CD14-positive monocyte (primary cell): ENCODE results near the gene SPACDR. TPM values are rescaled to one million over a fixed set of nuclear protein-coding genes. Genes with fewer than 3 reads are reported as not detected.

ENCODE experiments used
- DNase-seq, 3 donors: peaks; one replicate each; pipeline ENCODE4 v3.0.0-alpha.2; 2011 to 2022
- H2AFZ ChIP-seq: 2 replicates; pipeline ENCODE4 v1.6.0; 2012; ENCODE audit warnings: mild to moderate bottlenecking, low read depth, low read length, inconsistent platforms; ENCODE audit not compliant: insufficient read depth, poor library complexity, severe bottlenecking
- H3K27ac ChIP-seq, 2 donors: 1 replicate in 1 of 2; 2 replicates in 1 of 2; pipeline ENCODE4 v1.5.1; 2012 to 2013; ENCODE audit warnings: low read length in 2 of 2, control low read depth in 1 of 2, inconsistent platforms in 1 of 2, low read depth in 1 of 2, mild to moderate bottlenecking in 1 of 2
- H3K27me3 ChIP-seq, 2 donors: one replicate each; pipeline versions ENCODE4 v1.6.0 to v1.6.1; 2011 to 2013; ENCODE audit warnings: low read length in 2 of 2; ENCODE audit not compliant: control insufficient read depth in 2 of 2, insufficient read depth in 2 of 2
- H3K36me3 ChIP-seq, 2 donors: replicated peaks in 1 of 2; 1 replicate in 1 of 2; 2 replicates in 1 of 2; pipeline versions ENCODE4 v1.5.1 to v1.6.1; 2012 to 2013; ENCODE audit warnings: low read length in 2 of 2, control low read depth in 1 of 2, inconsistent platforms in 1 of 2, mild to moderate bottlenecking in 1 of 2; ENCODE audit not compliant: insufficient read depth in 2 of 2, control insufficient read depth in 1 of 2
- H3K4me1 ChIP-seq, 2 donors: 1 replicate in 1 of 2; 2 replicates in 1 of 2; pipeline versions ENCODE4 v1.5.1 to v1.6.1; 2012 to 2013; ENCODE audit warnings: low read length in 2 of 2, control low read depth in 1 of 2, inconsistent platforms in 1 of 2, mild to moderate bottlenecking in 1 of 2, moderate library complexity in 1 of 2; ENCODE audit not compliant: insufficient read depth in 2 of 2, control insufficient read depth in 1 of 2
- H3K4me2 ChIP-seq: replicated peaks from 2 replicates; pipeline ENCODE3; 2012; ENCODE audit warnings: low read length, moderate library complexity, mild to moderate bottlenecking; ENCODE audit not compliant: poor library complexity, severe bottlenecking; ENCODE audit errors: extremely low read depth
- H3K4me3 ChIP-seq, 3 experiments: fragments of 200-600 bp in 1 of 3; sonication (generic) in 1 of 3; replicated peaks in 1 of 3; 1 replicate in 2 of 3; 2 replicates in 1 of 3; pipeline ENCODE4 v1.5.1; 2011 to 2013; ENCODE audit warnings: low read length in 3 of 3, mild to moderate bottlenecking in 3 of 3, control low read depth in 2 of 3, low read depth in 2 of 3, inconsistent platforms in 1 of 3, moderate library complexity in 1 of 3
- H3K79me2 ChIP-seq: 2 replicates; pipeline ENCODE4 v1.6.0; 2012; ENCODE audit warnings: mild to moderate bottlenecking, control low read depth, inconsistent platforms, low read length, moderate library complexity; ENCODE audit not compliant: insufficient read depth
- H3K9ac ChIP-seq: 2 replicates; pipeline ENCODE4 v1.6.0; 2017; ENCODE audit warnings: low read length, mild to moderate bottlenecking; ENCODE audit not compliant: insufficient read depth, poor library complexity, severe bottlenecking
- H3K9me3 ChIP-seq, 2 donors: replicated peaks in 1 of 2; 1 replicate in 1 of 2; 2 replicates in 1 of 2; pipeline versions ENCODE4 v1.5.1 to v1.6.1; 2012 to 2013; ENCODE audit warnings: low read length in 2 of 2, control low read depth in 1 of 2; ENCODE audit not compliant: control insufficient read depth in 1 of 2, insufficient read depth in 1 of 2
- H4K20me1 ChIP-seq: 2 replicates; pipeline ENCODE4 v1.6.0; 2012; ENCODE audit warnings: mild to moderate bottlenecking, low read length, control low read depth, moderate library complexity; ENCODE audit not compliant: insufficient read depth
- H3K27ac Mint-ChIP-seq, 7 donors: one replicate each; pipeline ENCODE4 v1.8.0; 2020; ENCODE audit warnings: mild to moderate bottlenecking in 7 of 7, mixed read lengths in 7 of 7, moderate library complexity in 6 of 7, inconsistent platforms in 2 of 7
- H3K27me3 Mint-ChIP-seq, 3 donors: one replicate each; pipeline ENCODE4 v1.8.0; 2021 to 2022; ENCODE audit warnings: low read depth in 3 of 3, mild to moderate bottlenecking in 3 of 3, mixed read lengths in 3 of 3, moderate library complexity in 3 of 3, inconsistent platforms in 1 of 3
- H3K36me3 Mint-ChIP-seq, 2 donors: one replicate each; pipeline ENCODE4 v1.8.0; 2020; ENCODE audit warnings: mixed read lengths in 2 of 2, inconsistent platforms in 1 of 2, mild to moderate bottlenecking in 1 of 2
- H3K4me1 Mint-ChIP-seq: one replicate; pipeline ENCODE4 v1.8.0; 2020; ENCODE audit warnings: mild to moderate bottlenecking, mixed read lengths
- H3K4me3 Mint-ChIP-seq, 2 donors: one replicate each; pipeline ENCODE4 v1.8.0; 2020; ENCODE audit warnings: mild to moderate bottlenecking in 2 of 2, mixed read lengths in 2 of 2, moderate library complexity in 1 of 2
- H3K9me3 Mint-ChIP-seq, 7 donors: one replicate each; pipeline ENCODE4 v1.8.0; 2020 to 2022; ENCODE audit warnings: mixed read lengths in 7 of 7, mild to moderate bottlenecking in 6 of 7, moderate library complexity in 6 of 7, inconsistent platforms in 2 of 7
- CTCF ChIP-seq: fragments of 200-600 bp; IDR thresholded peaks from one replicate; pipeline ENCODE4 v1.8.0; 2022; ENCODE audit warnings: antibody characterized with exemption, mild to moderate bottlenecking
- WGBS: methylation state at CpG from one replicate; pipeline ENCODE4 v1.1.5; 2013; ENCODE audit warnings: missing lambda C conversion rate; ENCODE audit not compliant: insufficient coverage; 5-methylcytosine and 5-hydroxymethylcytosine counted together
- intact Hi-C, 2 donors: fragments of 100-400 bp; cut with micrococcal nuclease; formaldehyde crosslinking; loops; one replicate each; pipeline versions ENCODE4 v1.15.0 to v1.15.1; 2023
- polyA plus RNA-seq, 3 donors: library from polyadenylated mRNA; depleted of rRNA in 1 of 3; unstranded in 2 of 3; stranded (reverse) in 1 of 3; fragments of 300-500 nt in 2 of 3; fragments of >200 nt in 1 of 3; fragmentation: Illumina TruSeq in 2 of 3; gene quantifications; 1 replicate in 2 of 3; 2 replicates in 1 of 3; pipeline ENCODE4 v1.2.3, GENCODE V29; 2012 to 2021

SPACDR gene
- polyA plus RNA-seq, 3 donors, result 0.40 to 2.5 TPM; not detected in 1

- H3K4me3 ChIP-seq, result no peak overlapping the region
- no peak overlapping the region for H3K9ac ChIP-seq
- WGBS, result 100% methylated on average over 1 of the region's 2 CpGs
- no peaks in the 10 kb centered on the region for H3K79me2 ChIP-seq
- intact Hi-C loops, result loop anchor here in 1 of 2 donors (5.0 kb wide), 1 partner anchor 98 kb away; no protein-coding TSS in a partner anchor
- H3K4me2 ChIP-seq, result no peak overlapping the region
- H3K9me3 ChIP-seq, result no peaks in the 10 kb centered on the region
- H3K27me3 Mint-ChIP-seq, result peaks cover 0 to 1% (median 0%) of the 10 kb centered on the region in 3 donors
- peaks cover 54% of the 10 kb centered on the region for H4K20me1 ChIP-seq
- TF ChIP-seq CTCF, result no peak
- H3K4me1 ChIP-seq, result peaks cover 3 to 6% of the 10 kb centered on the region in 2 donors
- H3K4me1 Mint-ChIP-seq, result peaks cover 9% of the 10 kb centered on the region
- H3K4me3 Mint-ChIP-seq, result no peak overlapping the region
- peaks cover 42 to 74% of the 10 kb centered on the region in 2 donors for H3K36me3 Mint-ChIP-seq
- peaks cover 36 to 67% of the 10 kb centered on the region in 2 donors for H3K36me3 ChIP-seq
- no peak overlapping the region for H3K27ac ChIP-seq
- H3K27me3 ChIP-seq, result no peaks in the 10 kb centered on the region
- DNase-seq, result no peak
- H2AFZ ChIP-seq, result no peak overlapping the region
- H3K9me3 Mint-ChIP-seq, result no peaks in the 10 kb centered on the region
- no peak overlapping the region for H3K27ac Mint-ChIP-seq
These were observed 731 bp upstream of the SPACDR start for GRCh38 chr7:100464791-100465190.

GRCh38 chr7:100457033-100457432, 7.0 kb downstream of the SPACDR start:
- intact Hi-C loops, result no loop called here
- no peak overlapping the region for H3K27ac Mint-ChIP-seq
- H3K27ac ChIP-seq, result no peak overlapping the region
- peaks cover 29 to 45% of the 10 kb centered on the region in 2 donors for H3K36me3 Mint-ChIP-seq
- H3K27me3 ChIP-seq, result no peaks in the 10 kb centered on the region
- H3K4me3 Mint-ChIP-seq, result no peak overlapping the region
- H3K4me1 ChIP-seq, result no peaks in the 10 kb centered on the region
- no peaks in the 10 kb centered on the region for H4K20me1 ChIP-seq
- peaks cover 8% of the 10 kb centered on the region for H3K4me1 Mint-ChIP-seq
- peaks cover 7 to 35% of the 10 kb centered on the region in 2 donors for H3K36me3 ChIP-seq
- no peak overlapping the region for H3K4me3 ChIP-seq
- H3K9ac ChIP-seq, result no peak overlapping the region
- H2AFZ ChIP-seq, result no peak overlapping the region
- DNase-seq, result no peak
- H3K9me3 Mint-ChIP-seq, result no peaks in the 10 kb centered on the region
- no peaks in the 10 kb centered on the region for H3K79me2 ChIP-seq
- H3K9me3 ChIP-seq, result no peaks in the 10 kb centered on the region
- H3K27me3 Mint-ChIP-seq, result peaks cover 1 to 8% (median 6%) of the 10 kb centered on the region in 3 donors
- no peak for TF ChIP-seq CTCF
- no peak overlapping the region for H3K4me2 ChIP-seq
- no CpG with 5 or more reads among the region's 6 CpGs for WGBS
